ENCODE data around the gene MCAM. TPM values are rescaled to one million over a fixed set of nuclear protein-coding genes. Genes with fewer than 3 reads are reported as not detected.

MCAM gene, protein sequence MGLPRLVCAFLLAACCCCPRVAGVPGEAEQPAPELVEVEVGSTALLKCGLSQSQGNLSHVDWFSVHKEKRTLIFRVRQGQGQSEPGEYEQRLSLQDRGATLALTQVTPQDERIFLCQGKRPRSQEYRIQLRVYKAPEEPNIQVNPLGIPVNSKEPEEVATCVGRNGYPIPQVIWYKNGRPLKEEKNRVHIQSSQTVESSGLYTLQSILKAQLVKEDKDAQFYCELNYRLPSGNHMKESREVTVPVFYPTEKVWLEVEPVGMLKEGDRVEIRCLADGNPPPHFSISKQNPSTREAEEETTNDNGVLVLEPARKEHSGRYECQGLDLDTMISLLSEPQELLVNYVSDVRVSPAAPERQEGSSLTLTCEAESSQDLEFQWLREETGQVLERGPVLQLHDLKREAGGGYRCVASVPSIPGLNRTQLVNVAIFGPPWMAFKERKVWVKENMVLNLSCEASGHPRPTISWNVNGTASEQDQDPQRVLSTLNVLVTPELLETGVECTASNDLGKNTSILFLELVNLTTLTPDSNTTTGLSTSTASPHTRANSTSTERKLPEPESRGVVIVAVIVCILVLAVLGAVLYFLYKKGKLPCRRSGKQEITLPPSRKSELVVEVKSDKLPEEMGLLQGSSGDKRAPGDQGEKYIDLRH
- polyA plus RNA-seq (2013, experiment 1 of 2; ENCODE audit: insufficient read length) = 217 TPM
- polyA plus RNA-seq (2013, experiment 2 of 2; ENCODE audit: insufficient read length) = 200 TPM

DNA sequence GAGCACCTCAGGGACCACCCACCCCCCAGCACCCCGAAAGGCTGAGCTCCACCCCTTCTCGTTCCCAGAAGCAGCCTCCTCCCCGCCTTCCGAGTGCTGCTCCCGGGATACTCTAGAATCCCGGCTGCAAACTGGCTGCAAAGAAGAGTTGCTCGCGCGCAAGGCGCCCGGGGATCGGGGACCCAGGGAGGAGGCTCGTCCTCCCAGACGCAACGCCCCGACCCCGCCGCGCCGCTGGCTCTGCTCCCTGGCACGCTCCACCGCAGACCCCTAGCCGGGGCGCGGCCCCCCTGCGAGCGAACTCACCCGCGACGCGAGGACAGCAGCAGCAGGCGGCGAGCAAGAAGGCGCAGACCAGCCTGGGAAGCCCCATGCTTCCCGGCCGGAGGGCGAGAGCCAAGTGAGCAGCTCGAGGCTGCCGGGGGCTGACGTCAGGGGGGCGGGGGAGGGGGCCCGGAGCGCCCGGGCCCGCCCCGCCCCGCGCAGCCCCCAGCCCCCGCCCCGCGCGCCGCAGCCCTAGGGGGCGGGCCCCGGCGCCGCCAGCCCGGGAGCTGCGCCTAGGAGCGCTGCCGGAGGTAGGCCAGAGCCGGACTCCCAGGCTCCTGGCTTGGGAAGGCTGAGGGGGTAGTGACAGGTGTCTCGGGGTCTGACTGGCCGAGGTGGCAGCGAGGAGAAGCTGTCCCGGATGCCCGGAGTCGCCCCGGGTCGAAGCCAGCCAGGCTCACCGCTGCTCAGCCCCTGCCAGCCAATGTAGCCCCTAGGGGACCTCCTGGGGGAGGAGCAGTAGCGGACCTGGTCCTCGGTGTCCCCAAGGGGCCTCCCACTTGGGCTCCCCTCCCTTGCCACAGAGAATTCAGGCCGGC, at the start of gene MCAM:
Gene MCAM (minus strand): TSS at position 402 of the 863 bp plus-strand sequence. CDS start 29 bp downstream, at position 373.
- DNase-seq = peak; percentile 72

DNA sequence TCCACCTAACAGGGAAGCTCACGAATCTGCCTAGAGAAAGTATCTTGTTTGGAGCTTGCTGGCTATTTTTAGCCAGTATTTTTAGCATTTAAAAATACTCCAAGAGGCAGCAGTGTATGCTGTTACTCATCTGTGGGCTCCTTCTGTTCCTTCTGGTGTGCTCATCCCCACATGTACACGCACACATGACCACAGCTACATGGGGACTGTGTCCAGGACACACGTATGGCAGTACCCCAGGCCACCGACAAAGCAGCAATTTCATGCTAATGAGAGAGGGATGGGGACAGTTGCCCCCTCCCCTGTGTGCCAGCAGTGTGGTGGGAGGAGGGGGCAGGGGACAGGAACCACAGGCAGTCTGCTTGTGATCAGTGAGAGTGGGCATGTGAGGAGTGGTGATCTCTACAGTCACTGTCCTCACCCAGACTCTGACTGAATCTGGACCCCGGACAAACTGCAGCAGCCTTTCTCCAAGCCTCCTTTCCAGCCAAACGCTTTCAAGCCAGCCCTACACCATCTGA, 48.2 kb upstream of the MCAM start:
- no peak for DNase-seq

DNA sequence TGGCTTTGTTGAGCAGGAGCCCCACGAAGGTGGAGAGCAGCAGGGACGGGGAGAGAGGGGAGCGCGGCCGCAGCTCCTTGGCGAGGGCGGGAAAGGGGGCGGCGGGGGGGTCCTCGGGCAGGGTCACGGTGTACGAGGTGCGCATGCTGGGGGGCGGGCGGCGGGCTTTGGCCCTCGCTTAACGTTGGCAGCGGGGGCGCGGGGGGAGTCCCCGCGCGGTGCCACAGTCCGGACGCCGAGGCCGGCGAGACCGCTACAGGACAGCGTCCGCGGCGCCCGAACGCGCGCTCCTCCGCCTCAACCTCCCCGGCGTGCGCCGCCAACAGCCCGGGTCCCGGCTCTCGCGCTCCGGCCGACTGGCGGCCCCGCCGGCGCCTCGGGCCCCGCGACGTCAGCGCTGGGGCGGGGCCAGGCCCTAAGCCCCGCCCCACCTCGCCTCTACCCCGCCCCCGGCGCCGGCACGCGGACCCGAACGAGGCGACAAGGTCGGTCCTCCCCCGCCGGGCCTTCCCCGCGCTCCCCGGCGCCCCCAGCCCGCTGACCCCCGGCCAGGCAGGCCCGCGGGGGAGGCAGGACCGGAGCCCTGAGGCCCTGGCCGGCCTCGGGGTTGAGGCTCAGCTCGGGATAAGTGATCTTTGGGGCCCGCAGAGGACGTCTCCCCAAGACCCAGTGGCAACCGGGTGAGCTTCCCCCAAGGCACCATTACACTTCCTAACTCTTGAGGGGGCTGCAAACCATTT, 47.1 kb upstream of the MCAM start:
- DNase-seq = peak; percentile 57

DNA sequence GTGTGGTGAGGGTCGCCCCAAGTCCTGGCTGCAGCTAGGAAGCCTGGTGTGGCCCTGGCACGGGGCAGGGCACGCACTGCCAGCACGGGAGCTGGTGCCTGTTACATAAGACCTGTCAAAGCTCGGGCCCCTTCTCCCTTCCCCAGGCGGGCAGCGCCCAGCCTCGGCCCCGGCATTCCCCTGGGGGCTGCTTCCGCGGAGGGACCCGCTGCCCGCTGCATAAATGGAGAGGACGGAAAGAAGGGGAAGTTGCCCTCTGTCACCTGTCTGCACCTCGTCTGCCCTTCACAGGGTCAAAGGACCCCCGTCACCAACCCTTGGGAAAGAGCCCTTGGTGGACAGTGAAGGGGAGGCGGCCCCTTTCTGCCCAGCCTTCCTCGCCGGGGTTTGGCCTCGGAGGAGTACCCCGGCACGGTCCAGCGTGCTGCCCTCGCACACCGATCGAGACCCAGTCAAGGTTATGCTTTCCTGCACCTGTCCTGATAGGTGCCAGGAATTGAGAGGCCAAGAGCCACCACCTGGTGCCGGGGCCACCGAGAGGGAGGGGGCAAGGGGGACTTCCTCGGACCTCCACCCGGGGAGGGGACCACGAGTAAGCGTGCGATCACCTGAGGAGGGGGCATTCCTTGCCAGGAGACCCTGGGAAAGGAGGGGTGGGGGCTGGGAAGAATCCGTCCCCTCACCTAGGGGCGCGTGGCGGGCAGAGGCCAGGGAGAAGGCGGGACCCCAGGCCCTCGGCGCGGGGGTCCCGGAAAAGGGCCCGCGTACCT, 46.3 kb upstream of the MCAM start:
- no peak for DNase-seq

DNA sequence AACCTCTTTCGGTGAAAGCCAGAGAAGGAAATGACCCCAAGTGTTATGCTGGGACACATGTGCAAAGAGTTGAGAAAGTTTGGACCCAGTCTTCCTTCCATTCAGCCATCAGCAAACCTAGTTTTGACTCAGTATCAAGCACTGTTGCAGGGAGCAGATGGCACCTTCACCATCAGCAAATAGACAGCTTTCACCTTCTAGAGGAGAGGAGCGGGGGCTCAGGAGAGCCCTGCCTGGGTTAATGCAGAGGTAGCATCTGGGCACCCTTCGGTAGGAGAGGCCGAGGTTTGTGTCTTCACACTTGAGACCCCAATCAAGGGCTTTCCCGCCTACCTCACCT, 45.8 kb upstream of the MCAM start:
- no peak for DNase-seq

DNA sequence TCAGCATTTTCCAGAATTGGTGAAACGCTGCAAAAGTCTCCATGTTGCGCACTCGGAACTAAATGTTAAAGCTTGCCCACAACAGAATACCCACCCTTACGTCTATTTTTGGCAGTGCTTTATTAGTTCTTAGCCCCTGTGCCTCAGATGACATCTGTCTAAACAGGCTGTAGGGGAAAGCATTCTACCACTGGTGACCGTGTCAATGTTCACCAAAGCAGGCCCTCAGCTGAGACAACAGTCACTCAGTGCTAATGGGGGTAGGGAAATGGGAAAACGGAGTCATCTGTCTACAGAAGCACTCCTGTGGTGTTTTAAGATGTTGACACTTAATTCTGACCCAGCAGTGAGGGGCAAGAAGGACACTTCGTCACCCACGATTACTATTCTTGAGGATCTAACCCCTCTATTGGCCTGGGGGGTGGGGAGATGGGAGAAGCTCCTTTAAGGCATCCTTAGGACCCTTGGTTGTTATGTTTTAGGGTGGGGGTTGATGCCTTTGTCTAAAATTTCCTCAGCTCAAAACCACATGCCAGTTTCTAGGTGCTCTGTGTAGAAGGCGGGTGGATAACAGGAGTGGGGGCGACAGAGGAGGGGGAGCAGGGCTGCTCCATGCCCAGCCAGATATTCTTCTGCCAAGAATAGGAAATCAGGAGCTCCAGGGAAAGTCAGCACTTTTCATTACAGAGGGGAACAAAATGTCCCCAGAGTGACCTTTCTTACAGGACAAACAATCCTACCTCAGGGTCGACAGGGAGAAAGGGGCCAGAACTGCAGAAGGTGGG, 45.2 kb upstream of the MCAM start:
- DNase-seq = no peak

DNA sequence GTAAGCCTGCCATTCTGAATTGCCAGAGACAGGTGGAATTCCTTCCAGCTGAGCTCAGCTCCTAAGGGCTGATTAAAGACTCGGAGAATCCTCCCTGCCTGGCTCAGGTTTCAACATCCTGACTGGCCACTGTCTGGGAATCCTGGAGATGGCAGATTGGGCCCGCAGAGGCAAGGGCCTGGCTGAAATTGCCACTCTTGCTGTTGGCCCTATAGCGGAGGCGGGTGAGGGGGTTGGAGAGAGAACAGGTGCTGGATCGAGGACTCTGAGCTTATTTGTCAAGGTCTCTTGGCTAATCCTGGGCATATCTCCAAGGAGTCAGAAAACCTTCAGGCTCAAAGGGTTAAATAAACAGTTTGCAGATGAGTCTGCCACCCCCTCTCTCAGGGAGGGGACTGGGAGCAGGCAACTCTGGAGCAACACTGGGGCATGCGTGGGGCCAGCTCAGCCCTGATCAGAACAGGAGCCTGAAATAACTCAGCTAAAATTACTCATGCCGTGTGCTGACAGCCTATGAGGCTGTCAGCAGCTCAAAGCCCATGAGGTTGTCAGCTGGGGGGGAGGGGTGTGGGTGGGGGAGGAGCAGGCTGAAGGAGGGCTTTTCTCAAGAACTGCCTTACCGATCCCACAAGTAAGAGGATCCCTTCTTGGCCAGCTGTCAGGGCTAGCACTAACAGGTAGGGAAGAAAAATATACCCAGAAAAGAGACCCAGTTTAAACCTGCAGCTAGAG, 44.3 kb upstream of the MCAM start:
- DNase-seq = peak; percentile 76

DNA sequence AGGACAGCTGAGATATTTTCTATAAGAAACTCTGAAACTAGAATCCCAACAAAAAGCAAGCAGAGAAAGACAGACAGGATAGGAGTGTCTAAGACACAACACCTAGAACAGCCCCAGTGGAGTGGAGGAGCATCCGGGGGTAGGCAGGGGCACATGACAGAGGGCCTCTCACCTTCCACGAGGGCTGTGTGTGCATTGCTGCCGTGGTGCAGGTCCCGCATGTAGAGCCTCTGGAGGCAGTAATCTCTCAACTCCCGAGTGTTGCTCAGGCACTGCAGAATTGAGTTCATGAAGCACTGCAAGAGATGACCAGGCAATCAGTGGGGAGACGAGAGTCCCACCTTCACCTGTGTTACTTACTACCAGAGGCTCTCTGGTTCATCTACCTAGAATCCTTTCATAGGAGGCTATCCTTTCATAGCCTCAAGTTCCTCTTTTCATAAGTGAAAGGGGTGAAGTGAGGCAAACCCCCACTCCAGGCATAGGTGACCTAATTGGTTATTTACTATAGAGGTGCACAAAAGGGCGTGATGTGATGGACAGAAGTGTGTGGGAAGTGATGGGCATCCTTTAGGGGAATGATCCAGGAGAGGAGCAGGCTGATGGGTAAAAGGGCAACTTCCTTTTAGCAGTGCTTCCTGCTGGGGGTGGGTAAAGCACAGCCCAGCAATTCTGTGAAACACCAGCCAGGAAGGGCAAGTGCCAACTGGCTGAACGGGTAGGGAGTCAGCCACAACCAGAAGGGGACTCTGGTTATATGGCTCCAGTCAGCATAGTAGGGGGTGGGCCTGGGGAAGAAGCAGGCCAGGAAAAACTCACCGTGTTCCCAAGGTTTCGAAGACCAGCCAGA, 42.7 kb upstream of the MCAM start:
- no peak for DNase-seq

DNA sequence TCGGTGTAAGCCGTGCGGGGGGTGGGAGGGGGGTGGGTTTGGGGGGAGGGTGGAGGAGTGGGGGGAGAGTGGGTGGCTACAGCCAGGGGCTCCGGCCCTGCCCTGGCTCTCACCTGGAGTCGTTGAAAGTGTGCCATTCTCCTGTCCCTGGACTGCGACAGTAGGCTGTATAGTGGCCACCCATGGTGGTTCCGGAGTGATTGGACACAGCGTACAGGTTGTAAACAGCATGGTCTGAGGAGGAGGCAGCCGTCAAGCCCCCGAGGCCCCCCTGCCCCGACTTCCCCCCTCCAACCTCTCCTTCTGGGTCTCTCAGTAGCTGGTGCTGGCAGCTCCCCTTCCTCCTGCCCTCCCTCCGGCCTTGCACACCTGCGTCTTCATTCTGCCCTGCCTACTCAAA, 40.1 kb upstream of the MCAM start:
- DNase-seq = no peak

DNA sequence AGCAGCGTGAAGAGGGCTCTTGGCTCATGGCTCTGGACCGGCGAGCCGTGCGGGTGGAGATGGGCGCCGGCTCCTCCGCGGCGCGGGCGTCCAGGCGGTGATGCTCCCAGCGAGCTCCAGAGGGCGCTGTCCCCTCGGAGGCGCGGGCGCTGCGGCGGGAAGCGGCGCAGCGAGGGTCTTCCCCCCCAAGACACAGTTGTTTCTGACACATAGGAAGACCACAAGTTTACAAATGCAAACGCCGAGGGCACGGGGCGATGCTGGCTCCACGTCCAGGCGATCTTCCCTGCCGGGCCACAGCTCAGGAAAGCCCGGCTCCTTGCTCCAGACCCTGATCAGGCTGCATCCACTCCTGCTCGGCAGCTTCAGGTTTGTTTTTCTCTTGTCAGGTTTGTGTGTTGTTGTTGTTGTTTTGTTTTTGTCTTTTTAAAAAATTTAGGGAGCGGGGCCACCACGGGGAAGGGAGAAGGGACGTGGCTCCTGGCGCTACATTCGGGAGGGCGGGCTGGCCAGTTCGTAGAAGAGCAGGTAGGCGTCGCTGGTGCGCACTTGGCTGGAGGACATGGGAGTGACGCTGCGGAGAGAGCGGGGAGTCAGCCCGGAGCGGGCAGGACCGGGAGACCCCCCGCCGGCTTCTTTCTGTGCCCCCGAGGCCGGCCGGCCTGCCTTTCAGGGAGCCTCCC, 39.6 kb upstream of the MCAM start:
- DNase-seq = peak; percentile 78

DNA sequence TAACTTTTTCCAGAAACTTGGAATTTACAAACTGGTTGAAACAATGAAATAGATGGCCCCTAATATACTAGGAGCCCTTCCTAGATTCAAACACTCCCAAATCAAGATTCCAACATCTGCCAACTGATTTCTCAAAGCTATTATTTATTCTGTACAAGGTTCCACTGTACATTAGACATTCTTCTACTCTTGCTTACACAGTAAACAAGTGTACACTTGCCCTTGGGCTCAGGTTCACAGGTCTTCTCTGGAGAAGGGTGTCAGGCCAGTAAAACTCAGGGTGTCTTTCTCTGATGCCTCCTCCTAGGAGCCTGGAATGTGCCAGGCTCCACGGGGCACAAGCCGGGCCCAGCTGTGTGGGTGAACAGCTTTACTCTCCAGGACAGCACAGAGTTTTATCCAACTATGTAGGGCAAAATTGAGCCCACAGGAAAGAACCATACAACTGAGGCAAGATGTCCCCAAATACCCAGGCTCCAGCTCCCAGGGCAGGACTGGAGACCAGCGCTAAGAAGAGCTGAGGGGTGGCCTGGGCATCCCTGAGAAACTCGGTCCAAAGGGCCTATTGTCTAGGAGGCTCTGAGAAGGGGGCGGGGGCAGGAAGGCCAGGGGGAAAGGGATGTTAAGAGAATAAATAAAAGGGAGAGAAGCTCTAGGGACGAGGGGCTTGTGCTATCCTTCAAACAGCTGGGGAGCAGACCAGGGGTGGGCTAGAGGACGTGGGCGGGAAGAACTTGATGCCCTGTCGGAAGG, 38.3 kb upstream of the MCAM start:
- DNase-seq = no peak

DNA sequence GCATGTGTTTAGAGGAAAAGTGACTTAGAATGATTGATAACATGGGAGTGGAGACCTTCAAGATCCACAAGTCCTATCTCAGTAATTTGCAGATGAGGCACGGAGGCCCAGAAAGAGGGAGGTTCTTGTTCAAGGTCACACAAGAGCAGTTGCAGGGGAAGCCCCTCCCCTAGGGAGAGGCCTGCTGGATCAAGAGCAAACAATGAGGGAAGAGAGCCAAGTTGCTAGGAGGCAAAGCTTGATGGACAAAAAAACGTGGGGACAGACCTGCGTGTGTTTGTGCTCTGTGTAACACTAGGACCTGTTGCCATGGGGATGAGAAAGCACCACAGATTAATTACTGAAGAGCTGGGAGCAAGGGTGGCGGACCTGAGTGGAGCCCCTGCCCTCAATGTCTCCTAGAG, 35.9 kb upstream of the MCAM start:
- DNase-seq = no peak

DNA sequence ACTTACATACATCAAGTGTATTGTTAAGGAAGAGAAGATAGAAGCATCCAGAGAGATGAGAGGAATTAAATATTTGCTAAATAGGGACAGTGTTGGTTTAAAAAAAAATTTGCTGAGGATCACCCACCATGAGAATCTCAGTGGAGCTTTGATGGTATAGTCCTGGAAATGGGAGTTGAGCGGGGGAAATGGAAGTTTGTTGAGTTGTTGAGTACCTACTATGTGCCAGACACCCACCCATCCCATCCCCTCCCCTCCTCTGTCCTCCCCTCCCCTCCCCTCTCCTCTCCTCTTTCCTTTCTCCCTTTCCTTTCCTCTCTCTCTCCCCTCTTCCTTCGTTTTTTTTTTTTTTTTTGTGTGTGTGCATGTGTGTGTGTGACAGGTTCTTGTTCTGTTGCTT, 34.3 kb upstream of the MCAM start:
- no peak for DNase-seq

DNA sequence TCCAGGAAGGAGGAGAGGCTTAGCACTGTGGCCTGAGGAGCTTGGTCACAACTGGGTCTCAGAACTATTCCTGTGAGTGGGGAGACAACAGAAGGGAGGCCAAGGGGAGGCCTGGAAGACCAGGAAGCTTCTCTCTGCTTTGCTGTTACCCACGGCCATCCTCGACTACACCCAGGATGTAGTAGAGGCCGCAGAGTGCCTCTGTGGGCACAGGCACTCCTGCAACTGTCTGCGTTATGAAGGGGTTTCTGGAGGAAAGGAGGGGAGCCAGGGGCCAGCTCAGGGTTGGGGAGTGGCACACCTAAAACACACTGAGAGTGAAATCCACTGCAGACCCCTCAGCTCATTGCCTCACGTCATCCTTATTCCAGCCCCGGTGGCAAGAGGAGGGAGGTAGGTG, 33.4 kb upstream of the MCAM start:
- no peak for DNase-seq

DNA sequence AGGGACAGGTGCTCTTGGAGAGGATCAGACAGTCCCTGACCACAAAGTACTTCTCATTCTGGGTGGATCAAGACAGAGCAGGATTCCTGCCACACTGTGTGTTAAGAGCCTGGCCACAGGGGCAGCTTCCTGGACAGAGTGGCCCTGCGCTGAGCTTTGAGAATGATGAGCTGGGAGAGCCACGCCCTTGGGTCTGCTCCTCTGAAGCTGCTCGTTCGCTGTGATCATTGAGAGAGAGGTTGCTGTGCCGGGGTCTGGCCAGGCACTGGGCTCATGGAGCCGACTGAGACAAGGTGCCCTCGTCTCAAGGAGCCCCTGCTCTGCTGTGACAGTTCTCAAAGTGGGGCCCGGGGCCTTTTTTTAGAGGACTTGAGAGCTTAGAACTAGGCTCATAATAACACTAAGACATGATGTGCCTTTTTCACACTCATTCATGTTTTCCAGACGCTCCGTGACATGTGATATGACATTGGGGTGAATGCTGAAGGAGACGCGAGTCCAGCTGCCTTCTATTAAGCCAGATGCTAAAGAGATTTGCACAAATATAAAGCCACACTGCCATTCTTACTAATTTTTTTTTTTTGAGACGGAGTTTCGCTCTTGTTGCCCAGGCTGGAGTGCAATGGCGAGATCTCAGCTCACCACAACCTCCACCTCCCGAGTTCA, 31.1 kb upstream of the MCAM start:
- no peak for DNase-seq

DNA sequence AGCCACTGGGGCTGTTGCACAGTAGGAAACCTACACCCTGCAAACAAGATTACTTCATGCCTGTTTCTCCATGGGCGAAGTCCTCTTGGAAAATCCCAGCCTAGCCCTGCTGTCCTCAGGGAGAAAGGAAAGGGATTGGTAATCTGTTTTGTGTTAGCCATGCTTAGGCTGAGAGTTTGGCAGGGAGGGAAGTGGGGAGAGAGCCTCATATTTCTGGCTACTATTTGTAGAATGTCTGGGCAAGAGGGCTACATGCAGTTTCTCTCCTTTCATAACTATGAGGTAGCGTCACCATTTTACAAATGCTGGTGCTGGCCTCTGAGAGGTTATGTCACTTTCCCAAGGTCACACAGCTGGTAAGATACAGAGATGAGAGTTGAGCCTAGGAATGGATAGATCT, 30.3 kb upstream of the MCAM start:
- DNase-seq = peak; percentile 84

DNA sequence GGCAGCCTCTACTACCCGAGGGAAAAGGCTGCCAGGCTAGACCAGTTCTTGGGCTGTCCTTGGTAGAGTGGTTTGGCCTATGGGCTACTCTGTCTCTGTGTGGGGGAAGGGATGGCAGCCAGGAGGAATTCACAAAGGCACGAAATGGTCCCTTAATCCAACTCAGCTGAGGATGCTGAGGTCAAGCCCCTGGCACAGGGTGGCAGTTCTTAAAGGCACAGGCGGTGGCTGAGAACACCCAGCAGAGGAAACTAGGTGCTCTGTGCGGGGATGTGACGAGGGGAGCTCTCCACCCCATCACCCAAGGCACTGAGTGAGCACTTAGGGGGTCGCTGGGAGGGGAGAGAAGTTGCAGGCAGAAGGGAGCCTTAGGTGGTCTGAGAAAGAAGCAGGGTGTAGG, 29.7 kb upstream of the MCAM start, which contains the start of gene MFRP:
Gene MFRP (minus strand): TSS at position 101 of the 400 bp plus-strand sequence. CDS start 192 bp downstream, outside the sequence.
- no peak for DNase-seq
